H1 (cell line): ENCODE measurements around the gene NCKAP1. TPM values are rescaled to one million over a fixed set of nuclear protein-coding genes. Genes with fewer than 3 reads are reported as not detected.

ENCODE experiments used
- CTCF ChIA-PET: fragments of 300-600 bp; sonication (Branson Sonifier 250); formaldehyde crosslinking; loops from one replicate; lab custom pipeline; 2021; ENCODE audit not compliant: partially characterized antibody; lab: Charles Lee
- POLR2A ChIA-PET: fragments of 300-600 bp; sonication (Branson Sonifier 250); formaldehyde crosslinking; loops from one replicate; lab custom pipeline; 2021; ENCODE audit warnings: inconsistent platforms; ENCODE audit not compliant: partially characterized antibody; lab: Charles Lee
- DNase-seq, 2 experiments: peaks; one replicate each; pipeline versions ENCODE4 v3.0.0 to v3.0.0-alpha.2; 2010 to 2022; ENCODE audit warnings: low spot score in 2 of 2, low read depth in 1 of 2, mixed read lengths in 1 of 2
- FAIRE-seq: peaks from 2 replicates; lab custom pipeline; 2011; peaks lifted over from hg19 to GRCh38; lab: Jason Lieb, UNC
- H2AFZ ChIP-seq: 2 replicates; pipeline ENCODE4 v1.8.1; 2012; ENCODE audit warnings: low read length, inconsistent platforms
- H2AK5ac ChIP-seq: 2 replicates; pipeline ENCODE4 v1.6.1; 2013; ENCODE audit warnings: low read depth, low read length
- H2BK120ac ChIP-seq: replicated peaks from 2 replicates; pipeline ENCODE3; 2013; ENCODE audit warnings: low read depth, low read length, inconsistent platforms
- H2BK12ac ChIP-seq: 2 replicates; pipeline ENCODE4 v1.6.1; 2013; ENCODE audit warnings: low read depth, low read length
- H2BK15ac ChIP-seq: 2 replicates; pipeline ENCODE4 v1.6.1; 2013; ENCODE audit warnings: low read length
- H2BK20ac ChIP-seq: 2 replicates; pipeline ENCODE4 v1.6.1; 2013; ENCODE audit warnings: low read length
- H2BK5ac ChIP-seq: 2 replicates; pipeline ENCODE4 v1.6.1; 2013; ENCODE audit warnings: low read depth, low read length
- H3K14ac ChIP-seq: 2 replicates; pipeline ENCODE4 v1.6.1; 2013; ENCODE audit warnings: inconsistent platforms; ENCODE audit not compliant: insufficient read length
- H3K18ac ChIP-seq: 2 replicates; pipeline ENCODE4 v1.6.1; 2013; ENCODE audit warnings: low read length; ENCODE audit errors: extremely low read depth
- H3K23ac ChIP-seq: 2 replicates; pipeline ENCODE4 v1.6.1; 2013; ENCODE audit warnings: inconsistent platforms; ENCODE audit not compliant: insufficient read length
- H3K23me2 ChIP-seq: 2 replicates; pipeline ENCODE4 v1.6.1; 2013; ENCODE audit warnings: low read depth, low read length
- H3K27ac ChIP-seq: 2 replicates; pipeline ENCODE4 v1.6.1; 2011; ENCODE audit warnings: low read depth, low read length, inconsistent platforms
- H3K27me3 ChIP-seq, 4 experiments: replicated peaks in 1 of 4; 1 replicate in 1 of 4; 2 replicates in 3 of 4; pipeline versions ENCODE4 v1.6.1 to v1.8.1; 2011 to 2013; ENCODE audit warnings: low read length in 3 of 4, mild to moderate bottlenecking in 3 of 4, inconsistent platforms in 2 of 4, mixed read lengths in 2 of 4, moderate library complexity in 1 of 4; ENCODE audit not compliant: control insufficient read depth in 3 of 4, insufficient read depth in 3 of 4; ENCODE audit errors: extremely low read depth in 1 of 4
- H3K36me3 ChIP-seq, 4 experiments: 2 replicates each; pipeline versions ENCODE4 v1.6.1 to v1.8.1; 2011 to 2013; ENCODE audit warnings: mild to moderate bottlenecking in 4 of 4, low read length in 3 of 4, moderate library complexity in 2 of 4, control low read depth in 1 of 4, inconsistent platforms in 1 of 4; ENCODE audit not compliant: insufficient read depth in 4 of 4, control insufficient read depth in 2 of 4
- H3K4ac ChIP-seq: replicated peaks from 2 replicates; pipeline ENCODE3; 2013; ENCODE audit warnings: low read length, low read depth, mixed read lengths, inconsistent platforms; ENCODE audit not compliant: insufficient read length
- H3K4me1 ChIP-seq, 4 experiments: replicated peaks in 1 of 4; 1 replicate in 1 of 4; 2 replicates in 3 of 4; pipeline versions ENCODE4 v1.6.1 to v1.8.1; 2011 to 2013; ENCODE audit warnings: low read length in 3 of 4, inconsistent platforms in 2 of 4, mixed read lengths in 1 of 4; ENCODE audit not compliant: insufficient read depth in 4 of 4, control insufficient read depth in 3 of 4
- H3K4me2 ChIP-seq, 2 experiments: 2 replicates each; pipeline versions ENCODE4 v1.6.1 to v1.8.1; 2011 to 2013; ENCODE audit warnings: low read depth in 2 of 2, low read length in 2 of 2, control low read depth in 1 of 2, inconsistent platforms in 1 of 2, mild to moderate bottlenecking in 1 of 2; ENCODE audit not compliant: insufficient read depth in 1 of 2
- H3K4me3 ChIP-seq, 4 experiments: fragments of 200-600, 300-600 bp in 1 of 4; sonication (generic), shearing (Covaris generic), sonication (Bioruptor Twin) in 1 of 4; 2 replicates each; pipeline versions ENCODE4 v1.5.1 to v1.8.1; 2011 to 2016; ENCODE audit warnings: low read length in 4 of 4, low read depth in 3 of 4, control low read depth in 2 of 4, inconsistent platforms in 2 of 4, mild to moderate bottlenecking in 2 of 4, mixed read lengths in 1 of 4, moderate library complexity in 1 of 4; ENCODE audit not compliant: insufficient read depth in 2 of 4; ENCODE audit errors: extremely low read depth in 1 of 4
- H3K56ac ChIP-seq: replicated peaks from 2 replicates; pipeline ENCODE3; 2013; ENCODE audit warnings: low read depth, mild to moderate bottlenecking, mixed read lengths, low read length, inconsistent platforms; ENCODE audit not compliant: insufficient read length
- H3K79me1 ChIP-seq: 2 replicates; pipeline ENCODE4 v1.6.1; 2013; ENCODE audit warnings: low read depth, low read length, control low read depth
- H3K79me2 ChIP-seq, 2 experiments: 2 replicates each; pipeline versions ENCODE4 v1.6.1 to v1.8.1; 2012 to 2013; ENCODE audit warnings: low read length in 2 of 2, mild to moderate bottlenecking in 2 of 2, inconsistent platforms in 1 of 2; ENCODE audit not compliant: insufficient read depth in 2 of 2, control insufficient read depth in 1 of 2
- H3K9ac ChIP-seq, 4 experiments: replicated peaks in 1 of 4; 1 replicate in 1 of 4; 2 replicates in 3 of 4; pipeline versions ENCODE4 v1.6.1 to v1.8.1; 2011 to 2013; ENCODE audit warnings: low read depth in 3 of 4, low read length in 3 of 4, control low read depth in 2 of 4, mild to moderate bottlenecking in 2 of 4, moderate library complexity in 2 of 4, inconsistent platforms in 1 of 4; ENCODE audit errors: extremely low read depth in 1 of 4
- H3K9me3 ChIP-seq, 2 experiments: 2 replicates each; pipeline versions ENCODE4 v1.6.1 to v1.8.1; 2012 to 2013; ENCODE audit warnings: mild to moderate bottlenecking in 2 of 2, moderate library complexity in 2 of 2, control low read depth in 1 of 2, inconsistent platforms in 1 of 2, low read depth in 1 of 2, low read length in 1 of 2, mixed read lengths in 1 of 2; ENCODE audit not compliant: insufficient read depth in 2 of 2
- H4K20me1 ChIP-seq, 2 experiments: replicated peaks in 1 of 2; 2 replicates each; pipeline versions ENCODE3 to v1.8.1; 2011 to 2013; ENCODE audit warnings: inconsistent platforms in 2 of 2, low read length in 2 of 2, mild to moderate bottlenecking in 1 of 2; ENCODE audit not compliant: insufficient read depth in 2 of 2, control insufficient read depth in 1 of 2
- H4K5ac ChIP-seq: 2 replicates; pipeline ENCODE4 v1.6.1; 2013; ENCODE audit warnings: low read length, low read depth, mixed read lengths, inconsistent platforms; ENCODE audit not compliant: insufficient read length
- H4K8ac ChIP-seq: 2 replicates; pipeline ENCODE4 v1.8.0; 2013; ENCODE audit warnings: mild to moderate bottlenecking, moderate library complexity, low read length, inconsistent platforms; ENCODE audit not compliant: insufficient read depth; ENCODE audit errors: extremely low read depth
- H4K91ac ChIP-seq: replicated peaks from 2 replicates; pipeline ENCODE3; 2013; ENCODE audit warnings: low read length, mixed read lengths, inconsistent platforms; ENCODE audit not compliant: insufficient read length
- BCL11A ChIP-seq, 2 experiments: IDR thresholded peaks; one replicate each; pipeline ENCODE4 v1.6.1; 2011; ENCODE audit warnings: low read depth in 2 of 2, low read length in 2 of 2, mild to moderate bottlenecking in 2 of 2
- GABPA ChIP-seq: IDR thresholded peaks from 2 replicates; pipeline ENCODE4 v1.6.1; 2011; ENCODE audit warnings: mild to moderate bottlenecking, low read length, moderate library complexity, borderline replicate concordance; ENCODE audit not compliant: insufficient read depth
- HDAC2 ChIP-seq, 2 experiments: fragments of 300-600 bp in 1 of 2; sonication (generic) in 1 of 2; IDR thresholded peaks; 2 replicates each; pipeline ENCODE4 v1.6.1; 2011 to 2012; ENCODE audit warnings: low read depth in 2 of 2, low read length in 2 of 2, mild to moderate bottlenecking in 2 of 2, moderate library complexity in 2 of 2, borderline replicate concordance in 1 of 2, inconsistent platforms in 1 of 2
- KDM1A ChIP-seq: fragments of 200-600, 300-600 bp; sonication (generic); IDR thresholded peaks from 2 replicates; pipeline ENCODE4 v1.7.1; 2016; ENCODE audit warnings: mild to moderate bottlenecking, low read length, borderline replicate concordance
- NANOG ChIP-seq: IDR thresholded peaks from 2 replicates; pipeline ENCODE4 v1.6.1; 2011; ENCODE audit warnings: low read length, low read depth, mild to moderate bottlenecking, inconsistent platforms; ENCODE audit not compliant: insufficient read depth, poor library complexity, severe bottlenecking
- NRF1 ChIP-seq: IDR thresholded peaks from 2 replicates; pipeline ENCODE4 v1.6.1; 2011; ENCODE audit warnings: mild to moderate bottlenecking, low read depth, low read length, improper control_type of control experiment
- RFX5 ChIP-seq: IDR thresholded peaks from 2 replicates; pipeline ENCODE4 v1.6.1; 2011; ENCODE audit warnings: low read depth, low read length, improper control_type of control experiment, borderline replicate concordance
- RXRA ChIP-seq: IDR thresholded peaks from 2 replicates; pipeline ENCODE4 v1.6.1; 2011; ENCODE audit warnings: low read depth, mild to moderate bottlenecking, low read length, moderate library complexity; ENCODE audit not compliant: insufficient read depth
- SP1 ChIP-seq: IDR thresholded peaks from 2 replicates; pipeline ENCODE4 v1.6.1; 2011; ENCODE audit warnings: low read depth, low read length
- SRF ChIP-seq: IDR thresholded peaks from 2 replicates; pipeline ENCODE4 v1.6.1; 2011; ENCODE audit warnings: mild to moderate bottlenecking, low read depth, low read length, moderate library complexity
- TAF7 ChIP-seq: optimal IDR thresholded peaks from 2 replicates; pipeline ENCODE3; 2011; ENCODE audit warnings: low read depth, mild to moderate bottlenecking, inconsistent platforms, low read length, moderate library complexity, borderline replicate concordance
- TBP ChIP-seq: IDR thresholded peaks from 2 replicates; pipeline ENCODE4 v1.6.1; 2011; ENCODE audit warnings: low read depth, low read length, improper control_type of control experiment
- WGBS, 2 experiments: shearing (Covaris generic) in 1 of 2; methylation state at CpG; one replicate each; pipeline versions ENCODE4 v1.1.6 to v1.1.7; 2013 to 2015; ENCODE audit warnings: low lambda C conversion rate in 2 of 2, mixed read lengths in 2 of 2, inconsistent platforms in 1 of 2, low coverage in 1 of 2, missing lambda C conversion rate in 1 of 2; ENCODE audit not compliant: insufficient replicate concordance in 2 of 2, insufficient coverage in 1 of 2, insufficient read length in 1 of 2; ENCODE audit errors: extremely low coverage in 1 of 2, missing lambda C conversion rate in 1 of 2; 5-methylcytosine and 5-hydroxymethylcytosine counted together
- polyA plus RNA-seq, 7 experiments: library from polyadenylated mRNA; depleted of rRNA in 3 of 7; stranded (reverse) in 5 of 7; unstranded in 2 of 7; fragments of >200 nt in 5 of 7; fragments of 200-250 nt in 2 of 7; gene quantifications; 1 replicate in 5 of 7; 2 replicates in 1 of 7; 4 replicates in 1 of 7; pipeline versions ENCODE4 v1.2.1 to v1.2.3, GENCODE V29; 2011 to 2013; ENCODE audit warnings: missing spikeins in 2 of 7, mixed read lengths in 2 of 7
- total RNA-seq: library from RNA; stranded (reverse); fragmentation: NEBNext Ultra II Directional; extraction: Animal tissue kit (Norgen Biotek cat#: 25700); gene quantifications from 2 replicates; pipeline ENCODE4 v1.2.1, GENCODE V29; 2021
- TF ChIP-seq, protein P1 (sequence below): IDR thresholded peaks from 2 replicates; pipeline ENCODE4 v1.6.1; 2012; ENCODE audit warnings: inconsistent platforms

NCKAP1 gene
- total and polyA plus RNA-seq, 2 of the 8 experiments (the other 6 are each of a cell fraction or from before 2014, with no cell fraction given): 90.8 to 173 TPM

DNA sequence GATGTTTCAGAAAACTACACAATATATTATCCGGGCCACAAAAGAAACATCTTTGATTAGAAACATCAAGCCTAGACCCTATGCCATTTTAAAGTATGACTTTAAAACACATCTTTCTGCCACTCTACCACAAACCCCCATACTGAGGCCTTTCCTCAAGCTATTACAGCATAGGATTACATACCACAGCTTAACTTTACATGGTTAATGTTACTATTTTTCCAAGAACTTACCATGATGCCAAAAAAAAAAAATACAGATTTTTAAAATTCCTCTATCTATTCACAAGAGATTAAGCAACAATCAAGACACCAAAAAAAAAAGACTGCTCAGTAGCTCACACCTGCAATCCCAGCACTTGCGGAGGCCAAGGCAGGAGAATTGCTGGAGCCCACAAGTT lies 9.0 kb downstream of the NCKAP1 start:
- no peak overlapping the region for H4K91ac ChIP-seq
- H3K4me1 ChIP-seq: peaks cover 0 to 2% (median 0%) of the 10 kb centered on the region in 4 experiments; a peak in 1 of 7 replicates
- H2BK5ac ChIP-seq: no peak overlapping the region
- WGBS, 2 experiments: 89% methylated on average over 2 of the region's 2 CpGs; no CpG with 5 or more reads in 1 of the 2 experiments
- H4K5ac ChIP-seq: no peak overlapping the region
- H4K8ac ChIP-seq: no peak overlapping the region
- no peaks in the 10 kb centered on the region for H3K79me1 ChIP-seq
- no peak overlapping the region for H3K18ac ChIP-seq
- H3K56ac ChIP-seq: no peak overlapping the region
- no peak overlapping the region for H2BK12ac ChIP-seq
- H3K9ac ChIP-seq: no peak overlapping the region
- no peaks in the 10 kb centered on the region for H3K27me3 ChIP-seq
- H3K79me2 ChIP-seq: peaks cover 27 to 100% of the 10 kb centered on the region in 2 experiments
- H3K4me2 ChIP-seq: no peak overlapping the region
- no peak overlapping the region for H3K4me3 ChIP-seq
- H3K4ac ChIP-seq: no peak overlapping the region
- TF ChIP-seq RFX5 (no peak), HDAC2 (IDR thresholded peaks at IDR 0.05; ENCODE audit: borderline replicate concordance in 1 of 2, low read depth in 2 of 2, low read length in 2 of 2) (no peak), NRF1 (no peak), RXRA (no peak), KDM1A (no peak), GABPA (no peak), BCL11A (IDR thresholded peaks at IDR 0.05; ENCODE audit: low read depth in 2 of 2, low read length in 2 of 2) (no peak), SRF (no peak), TAF7 (no peak), TBP (no peak), SP1 (no peak), NANOG (no peak)
- TF ChIP-seq, protein P1, sequence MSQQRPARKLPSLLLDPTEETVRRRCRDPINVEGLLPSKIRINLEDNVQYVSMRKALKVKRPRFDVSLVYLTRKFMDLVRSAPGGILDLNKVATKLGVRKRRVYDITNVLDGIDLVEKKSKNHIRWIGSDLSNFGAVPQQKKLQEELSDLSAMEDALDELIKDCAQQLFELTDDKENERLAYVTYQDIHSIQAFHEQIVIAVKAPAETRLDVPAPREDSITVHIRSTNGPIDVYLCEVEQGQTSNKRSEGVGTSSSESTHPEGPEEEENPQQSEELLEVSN: no peak
- ChIA-PET POLR2A (interaction anchor here (0.7 to 1.2 kb wide), 2 partner anchors 8 to 16 kb away, joined by 3 to 4 read pairs; no protein-coding TSS in a partner anchor), CTCF (interaction anchor here (0.7 to 1.2 kb wide), 3 partner anchors 12 to 54 kb away, joined by 3 to 4 read pairs (median 3); no protein-coding TSS in a partner anchor)
- no peak overlapping the region for H2AFZ ChIP-seq
- H2AK5ac ChIP-seq: no peak overlapping the region
- no peak overlapping the region for H2BK120ac ChIP-seq
- H4K20me1 ChIP-seq: peaks cover 9 to 14% of the 10 kb centered on the region in 2 experiments
- no peaks in the 10 kb centered on the region for H3K23me2 ChIP-seq
- no peak for FAIRE-seq
- H3K9me3 ChIP-seq: no peaks in the 10 kb centered on the region
- no peak overlapping the region for H2BK15ac ChIP-seq
- H3K36me3 ChIP-seq: no peaks in the 10 kb centered on the region
- H3K23ac ChIP-seq: no peak overlapping the region
- H3K27ac ChIP-seq: no peak overlapping the region
- no peak for DNase-seq
- no peak overlapping the region for H2BK20ac ChIP-seq
- H3K14ac ChIP-seq: no peak overlapping the region
